Measurements from ENCODE around the gene ZNF518B.
"Not testable (repeated sequence)": the region's sequence is repeated elsewhere in the genome, so short reads cannot be mapped to it uniquely, and the experiment has no call there.

ZNF518B gene

DNA sequence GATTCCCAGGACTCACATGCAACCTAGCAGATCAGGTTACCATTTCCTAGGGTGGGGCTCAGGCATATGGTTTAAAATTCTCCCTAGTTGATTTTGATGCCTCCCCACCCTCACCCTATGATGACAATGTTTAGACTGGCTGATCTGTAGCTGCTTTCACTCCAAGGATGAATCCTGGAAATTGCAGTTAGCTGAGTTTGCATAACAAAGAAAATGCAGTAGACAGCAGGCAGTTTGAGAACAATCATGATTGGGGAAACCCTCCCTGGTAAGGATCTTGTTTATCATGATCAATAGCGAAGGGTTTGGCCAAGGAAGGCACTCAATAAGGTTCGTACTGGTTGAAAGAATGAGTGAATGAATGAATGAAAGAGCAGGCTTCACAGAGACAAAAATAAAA, 2.1 kb downstream of the ZNF518B start:
- FAIRE-seq: no peak

DNA sequence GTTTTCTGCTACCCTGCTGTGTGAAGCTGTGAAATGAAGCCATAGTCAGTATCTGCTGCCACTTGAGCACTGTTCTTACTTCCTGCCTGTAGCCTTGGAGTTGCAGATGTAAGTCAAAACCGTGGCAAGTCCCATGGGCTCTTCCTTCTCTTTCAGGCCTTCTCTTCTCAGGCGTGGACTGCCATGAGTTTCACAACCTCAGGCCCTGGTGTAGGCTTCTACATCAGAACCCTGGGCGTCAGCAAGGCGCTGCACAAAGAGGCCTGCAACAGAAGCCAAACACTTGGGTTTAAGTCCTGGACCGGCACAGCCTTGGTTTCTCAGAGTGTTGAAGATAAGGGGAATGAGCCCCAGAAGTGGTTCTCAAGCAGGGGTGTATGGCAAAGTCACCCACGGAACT, 2.5 kb downstream of the ZNF518B start:
- FAIRE-seq: no peak

DNA sequence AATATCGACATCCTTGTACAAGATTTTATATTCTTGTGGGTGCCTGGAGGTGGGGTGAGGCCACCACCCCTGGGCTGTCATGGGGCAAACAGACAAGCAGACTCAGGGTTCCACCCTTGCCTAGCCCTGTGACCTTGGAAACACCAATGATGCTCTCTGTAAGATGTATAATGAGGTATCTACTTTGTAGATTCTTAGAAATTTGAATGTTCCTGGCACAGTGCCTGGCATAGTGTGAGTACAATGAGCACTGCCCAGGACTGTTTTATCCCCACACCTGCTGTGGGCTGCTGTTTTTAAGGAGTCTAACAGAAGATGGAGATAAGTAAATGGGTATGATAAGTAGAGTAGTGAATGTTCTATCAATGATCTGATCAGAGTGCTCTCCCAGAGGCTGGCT, 3.1 kb downstream of the ZNF518B start:
- no peak for FAIRE-seq

DNA sequence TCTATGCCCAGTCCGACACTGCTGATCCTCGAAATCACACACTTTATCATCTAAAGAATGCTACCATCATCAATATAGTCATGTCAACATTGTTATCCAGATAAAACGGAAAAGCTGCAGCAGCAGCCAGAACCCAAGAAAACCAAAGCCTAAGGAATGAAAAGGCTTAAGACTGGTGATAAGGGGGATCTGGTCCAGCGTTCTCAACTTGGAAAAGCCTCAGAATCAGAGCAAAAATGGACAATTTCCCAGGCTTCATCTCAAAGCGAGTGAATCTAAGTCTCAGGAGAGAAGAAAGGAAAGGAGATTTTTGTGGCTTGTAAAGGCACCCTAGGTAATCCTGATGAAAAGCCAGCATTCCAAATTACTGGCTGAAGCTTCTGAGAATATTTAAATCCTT, 8.2 kb downstream of the ZNF518B start:
- no peak for FAIRE-seq

DNA sequence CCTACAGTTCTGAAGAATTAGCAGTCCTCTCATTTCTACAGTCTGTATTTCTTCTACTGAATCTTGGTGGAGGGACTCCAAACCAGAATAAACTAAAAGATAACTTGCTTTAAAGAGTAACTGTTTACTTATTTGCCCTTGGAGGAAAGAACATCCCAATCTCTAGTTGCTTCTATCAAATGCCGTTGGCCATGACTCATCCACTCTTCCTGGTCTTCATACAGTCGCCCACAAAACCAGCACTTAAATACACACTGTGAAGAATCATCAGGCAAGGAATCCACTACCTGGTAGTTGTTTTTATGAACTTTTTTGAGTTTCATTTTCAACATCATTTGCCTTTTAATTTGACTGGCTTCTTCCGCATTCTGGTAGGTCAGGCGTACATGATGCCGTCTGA, 14.2 kb downstream of the ZNF518B start:
- FAIRE-seq: no peak

DNA sequence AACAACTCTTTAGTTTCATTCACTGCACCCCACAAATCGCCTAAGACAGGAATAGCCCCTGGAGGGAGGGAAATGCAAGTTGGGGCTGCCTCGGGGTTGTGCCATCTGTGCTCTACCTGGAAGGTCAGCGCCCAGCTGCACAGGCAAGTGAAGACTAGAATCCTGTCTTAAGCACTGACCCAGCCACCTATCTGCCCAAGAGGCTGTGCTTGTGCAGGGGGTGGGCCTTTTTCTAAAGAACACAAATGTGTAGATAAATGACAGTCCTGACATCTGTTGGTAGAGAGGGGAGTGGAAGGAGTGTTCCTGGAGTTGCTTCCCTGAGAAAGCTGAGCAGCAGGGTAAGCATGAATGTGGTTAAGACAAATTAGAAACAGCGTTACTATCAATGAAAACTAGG, 15.7 kb downstream of the ZNF518B start:
- no peak for FAIRE-seq

DNA sequence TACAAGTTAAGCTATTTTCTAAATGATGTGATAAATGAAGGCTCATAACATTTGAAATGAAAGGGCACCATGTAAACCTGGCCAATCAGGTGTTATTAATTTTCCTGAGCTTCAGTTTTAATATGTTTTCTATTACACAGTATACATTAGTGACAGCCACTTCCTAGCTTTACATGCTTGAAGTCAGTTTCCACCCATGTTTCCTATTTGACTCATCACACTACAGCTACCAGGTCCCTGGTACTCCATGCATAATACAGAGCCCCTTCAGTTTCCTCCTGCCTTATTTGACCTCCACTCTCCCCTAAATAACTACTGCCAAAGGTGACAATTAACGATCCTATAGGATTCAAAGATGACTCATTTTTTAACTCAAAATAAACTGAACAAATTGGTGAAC, 18.3 kb downstream of the ZNF518B start:
- no peak for FAIRE-seq

DNA sequence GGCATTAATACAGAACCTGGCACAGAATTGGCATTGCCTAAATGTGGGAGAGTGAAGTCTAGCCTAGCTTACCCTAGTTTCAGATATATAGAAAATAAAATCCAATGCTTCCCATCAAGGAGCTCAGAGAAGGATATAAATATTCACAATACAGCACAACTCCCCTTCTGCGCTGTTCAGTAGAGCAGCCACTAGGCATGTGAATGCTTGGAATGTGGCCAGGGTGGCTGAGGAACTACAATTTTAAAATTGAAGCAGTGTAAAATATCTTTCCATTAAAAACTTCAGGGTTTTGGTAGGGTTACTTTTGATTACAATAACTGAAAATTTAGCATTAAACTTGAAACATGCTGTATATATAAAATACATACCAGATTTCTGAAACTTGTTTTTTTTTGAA, 19.5 kb downstream of the ZNF518B start:
- no peak for FAIRE-seq

DNA sequence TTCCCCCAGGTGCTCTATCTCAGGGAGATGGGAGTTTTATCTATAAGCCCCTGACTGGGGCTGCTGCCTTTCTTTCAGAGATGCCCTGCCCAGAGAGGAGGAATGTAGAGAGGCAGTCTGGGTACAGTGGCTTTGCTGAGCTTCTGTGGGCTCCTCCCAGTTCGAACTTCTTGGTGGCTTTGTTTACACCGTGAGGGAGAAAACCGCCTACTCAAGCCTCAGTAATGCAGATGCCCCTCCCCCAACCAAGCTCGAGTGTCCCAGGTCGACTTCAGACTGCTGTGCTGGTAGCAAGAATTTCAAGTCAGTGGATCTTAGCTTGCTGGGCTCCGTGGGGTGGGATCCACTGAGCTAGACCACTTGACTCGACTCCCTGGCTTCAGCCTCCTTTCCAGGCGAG, 29.5 kb downstream of the ZNF518B start:
- not testable (repeated sequence) for FAIRE-seq

DNA sequence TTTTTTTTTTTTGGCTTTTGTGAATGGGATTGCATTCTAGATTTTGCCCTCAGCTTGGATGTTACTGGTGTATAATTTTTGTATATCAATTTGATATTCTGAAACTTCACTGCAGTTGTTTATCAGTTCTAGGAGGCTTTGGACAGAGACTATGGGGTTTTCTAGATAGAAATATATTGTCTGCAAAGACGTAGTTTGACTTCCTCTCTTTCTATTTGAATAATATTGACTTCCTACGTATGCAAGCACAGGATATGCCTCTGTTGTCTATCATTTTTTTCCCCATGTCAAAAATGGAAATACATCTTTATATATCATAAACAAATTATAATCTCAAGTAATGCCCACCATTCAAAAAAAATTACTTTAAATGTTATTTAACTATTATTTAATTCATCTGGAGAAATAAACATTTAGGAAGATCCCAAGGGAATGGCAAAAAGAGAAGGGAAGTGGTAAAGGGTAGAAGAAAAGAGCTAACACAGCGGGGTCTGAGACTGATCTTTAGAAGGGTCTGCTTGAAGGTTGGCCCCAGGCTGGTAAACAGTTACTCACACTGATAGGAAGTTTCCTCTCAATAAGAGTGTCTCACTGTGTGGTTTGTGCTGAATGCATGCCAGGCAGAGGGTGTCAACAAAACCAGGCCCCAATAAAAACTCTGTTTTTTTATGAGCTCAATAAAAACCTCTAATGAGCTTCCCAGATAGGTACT, 35.7 kb downstream of the ZNF518B start:
- no peak for FAIRE-seq

DNA sequence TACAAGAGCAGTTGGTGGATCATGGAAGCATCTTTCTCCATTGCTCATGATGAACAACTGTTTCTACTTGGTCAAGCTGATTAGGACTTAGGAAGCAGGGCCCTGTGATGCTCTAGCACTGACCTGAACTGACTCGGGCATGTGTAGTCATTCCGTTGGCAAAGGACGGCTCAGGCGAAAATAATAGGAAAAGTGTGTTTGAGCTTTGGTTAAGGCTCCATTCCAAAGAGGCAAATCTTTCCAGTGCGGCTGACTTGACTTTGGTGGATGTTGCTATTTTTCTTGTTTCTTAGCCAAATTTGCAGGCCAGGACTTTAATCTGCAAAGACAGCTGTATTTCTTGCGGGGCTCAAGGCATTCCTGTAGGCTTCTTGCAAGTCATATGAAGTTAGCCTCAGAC, 39.5 kb downstream of the ZNF518B start:
- FAIRE-seq: no peak

DNA sequence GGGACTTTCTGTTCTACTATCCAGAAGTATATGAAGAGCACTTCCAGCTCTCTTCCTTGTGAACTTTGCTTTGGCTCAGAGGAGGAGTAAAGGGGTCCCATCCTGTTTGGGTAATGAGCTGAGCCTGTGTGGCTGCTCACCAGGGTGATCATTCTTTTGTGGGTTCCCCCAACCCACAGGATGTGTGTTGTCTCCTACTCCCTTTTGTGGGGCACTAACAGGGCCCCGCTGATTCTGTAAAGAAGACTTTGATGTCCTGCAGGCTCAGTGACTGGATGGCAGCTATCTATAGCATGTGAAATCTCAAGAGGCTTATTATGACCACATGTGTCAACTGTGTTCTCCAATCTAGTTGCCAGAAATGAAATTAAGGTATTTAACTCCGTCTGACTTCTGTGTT, 40.8 kb downstream of the ZNF518B start:
- no peak for FAIRE-seq

DNA sequence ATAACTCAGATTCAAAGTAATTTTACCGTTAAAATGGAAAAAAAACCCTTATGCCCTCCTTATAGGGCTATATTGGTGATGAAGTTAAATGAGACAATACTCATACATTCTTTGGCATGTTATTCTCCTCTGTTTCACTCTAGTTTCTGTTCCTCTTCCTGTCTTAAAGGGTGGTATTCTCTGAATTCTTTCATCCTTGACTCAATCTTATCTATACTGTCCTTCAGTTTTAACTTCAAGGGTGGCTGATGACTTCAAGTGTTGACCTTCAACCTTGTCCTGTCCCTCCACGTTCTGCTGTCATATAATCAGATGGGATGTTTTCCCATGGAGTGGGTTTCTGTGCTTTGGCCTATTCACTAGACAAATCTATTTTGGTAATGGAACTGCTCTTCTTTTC, 44.0 kb downstream of the ZNF518B start:
- FAIRE-seq: no peak

DNA sequence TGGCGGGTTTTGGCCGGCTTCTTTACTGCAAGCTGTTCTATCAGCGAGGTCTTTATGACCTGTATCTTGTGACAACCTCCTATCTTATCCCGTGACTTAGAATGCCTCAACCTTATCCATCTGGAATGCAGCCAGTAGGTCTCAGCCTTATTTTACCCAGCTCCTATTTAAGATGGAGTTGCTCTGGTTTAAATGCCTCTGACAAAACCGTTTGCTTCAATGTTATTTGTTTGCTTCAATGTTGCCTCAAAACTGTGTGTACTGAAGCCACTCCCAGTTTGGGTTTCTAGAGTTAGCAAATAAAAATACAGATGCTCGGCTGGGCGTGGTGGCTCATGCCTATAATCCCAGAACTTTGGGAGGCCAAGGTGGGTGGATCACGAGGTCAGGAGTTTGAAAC, 51.6 kb downstream of the ZNF518B start:
- FAIRE-seq: no peak

DNA sequence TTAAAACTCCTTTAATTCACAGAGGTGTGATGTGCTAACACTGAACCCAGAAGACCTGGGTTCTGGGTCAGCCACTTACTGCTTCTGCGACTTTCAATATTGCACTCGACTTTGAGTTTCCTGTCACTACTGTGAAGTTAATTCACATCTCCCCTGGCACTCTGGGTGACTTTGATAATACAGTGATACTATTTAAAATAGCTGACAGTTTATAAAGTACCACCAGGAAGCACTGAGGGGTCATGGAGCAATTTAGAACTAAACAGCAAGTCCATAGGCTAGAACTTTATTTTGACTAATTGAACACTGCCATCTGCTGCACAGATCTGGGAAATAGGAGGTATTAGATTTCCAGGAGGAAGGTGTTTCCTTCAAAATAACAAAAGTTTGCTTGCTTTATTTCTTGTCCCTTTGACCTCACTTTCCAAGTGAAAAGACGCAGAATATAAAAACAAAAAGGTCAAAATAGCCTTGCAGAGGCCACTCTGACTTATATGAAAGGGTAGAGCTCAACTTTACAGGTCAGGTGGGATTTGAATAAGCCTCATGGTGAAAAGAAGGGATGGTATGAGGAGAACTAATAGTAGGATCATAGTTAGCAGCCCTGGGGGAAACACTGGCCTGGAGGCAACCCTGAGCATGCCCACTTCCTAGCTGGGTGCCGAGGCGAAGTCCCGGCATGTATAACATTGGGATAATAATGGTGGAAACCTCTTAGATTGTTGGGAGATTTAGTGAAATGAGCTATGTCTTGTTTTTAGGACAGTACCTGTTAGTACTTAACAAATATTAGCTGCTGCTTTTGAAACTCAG, 53.4 kb downstream of the ZNF518B start:
- FAIRE-seq: no peak

DNA sequence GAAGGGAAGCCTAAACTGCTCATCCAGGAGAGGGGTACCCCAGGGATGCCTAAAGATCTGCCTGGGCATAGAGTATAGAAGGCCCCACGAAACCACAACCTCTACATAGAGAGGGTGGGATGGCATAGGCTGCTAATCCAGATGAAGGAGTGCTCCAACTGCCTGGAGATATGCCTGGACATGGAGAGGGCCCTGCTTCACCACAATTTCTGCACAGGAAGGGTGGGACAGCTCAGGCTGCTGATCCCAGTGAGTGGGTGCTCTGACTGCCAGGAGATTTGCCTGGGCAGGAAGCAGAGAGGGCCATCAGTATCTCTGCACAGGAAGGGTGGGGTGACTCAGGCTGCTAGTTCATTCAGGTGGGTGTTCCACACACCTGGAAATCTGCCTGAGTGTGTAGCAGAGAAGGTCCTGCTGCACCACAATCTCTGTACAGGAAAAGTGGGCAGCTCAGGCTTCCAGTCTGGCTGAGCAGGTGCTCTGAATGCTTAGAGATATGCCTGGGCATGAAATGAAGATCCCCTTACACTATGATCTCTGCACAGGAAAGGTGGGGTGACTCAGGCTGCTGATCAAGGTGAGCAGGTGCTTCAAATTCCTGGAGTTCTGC, 61.1 kb downstream of the ZNF518B start:
- FAIRE-seq: no peak
